SIG-M5 treated with dmso at 0.1 percent for 504 hours (cell line): ENCODE data around the gene KHNYN.

Experiments
- DNase-seq: peaks from one replicate; lab custom pipeline; 2025; ENCODE audit not compliant: unreplicated experiment; lab: John Stamatoyannopoulos, UW

Gene KHNYN

GRCh38 chr14:24422261-24422660, 7.5 kb upstream of the KHNYN start:
- no peak for DNase-seq

GRCh38 chr14:24422694-24423601, 6.8 kb upstream of the KHNYN start:
- DNase-seq, result no peak

- no peak for DNase-seq
These were observed 4.0 kb upstream of the KHNYN start for GRCh38 chr14:24425704-24426103.

GRCh38 chr14:24426150-24426911, 3.4 kb upstream of the KHNYN start:
- no peak for DNase-seq

- DNase-seq, result no peak
These were observed 2.7 kb upstream of the KHNYN start for GRCh38 chr14:24426912-24427536.

GRCh38 chr14:24427537-24428508, 1.9 kb upstream of the KHNYN start:
- DNase-seq, result no peak

- no peak for DNase-seq
These were observed 943 bp upstream of the KHNYN start for GRCh38 chr14:24428628-24429394.

- peak; percentile 50 for DNase-seq
These were observed 458 bp downstream of the KHNYN start for GRCh38 chr14:24430143-24430681.

- peak; percentile 34 for DNase-seq
These were observed 1.2 kb downstream of the KHNYN start for GRCh38 chr14:24430682-24431568.

GRCh38 chr14:24431569-24432258, 2.0 kb downstream of the KHNYN start:
- peak; percentile 91 for DNase-seq

- no peak for DNase-seq
These were observed 2.7 kb downstream of the KHNYN start for GRCh38 chr14:24432259-24433131.

GRCh38 chr14:24434036-24434435, 4.3 kb downstream of the KHNYN start:
- DNase-seq, result no peak

GRCh38 chr14:24434676-24435075, 4.9 kb downstream of the KHNYN start:
- no peak for DNase-seq

GRCh38 chr14:24435192-24435810, 5.5 kb downstream of the KHNYN start:
- no peak for DNase-seq

GRCh38 chr14:24435998-24436354, 6.2 kb downstream of the KHNYN start:
- no peak for DNase-seq

- DNase-seq, result peak; percentile 75
These were observed 6.7 kb downstream of the KHNYN start for GRCh38 chr14:24436355-24437019.
